ENCODE measurements around the gene TECPR2.
"Not testable (repeated sequence)": the region's sequence is repeated elsewhere in the genome, so short reads cannot be mapped to it uniquely, and the experiment has no call there.

Gene TECPR2

GRCh38 chr14:102330806-102331205, 31.9 kb upstream of the TECPR2 start:
- DNase-seq (ENCODE audit: low read depth in 2 of 2), result no peak

- DNase-seq (ENCODE audit: low read depth in 2 of 2), result no peak
Measured at GRCh38 chr14:102333390-102333789, 29.4 kb upstream of the TECPR2 start.

GRCh38 chr14:102333795-102334705, 28.7 kb upstream of the TECPR2 start:
- DNase-seq (ENCODE audit: low read depth in 2 of 2), result no peak

GRCh38 chr14:102335163-102335562, 27.6 kb upstream of the TECPR2 start:
- no peak for DNase-seq (ENCODE audit: low read depth in 2 of 2)

- no peak for DNase-seq (ENCODE audit: low read depth in 2 of 2)
Measured at GRCh38 chr14:102338724-102339123, 24.0 kb upstream of the TECPR2 start.

- no peak for DNase-seq (ENCODE audit: low read depth in 2 of 2)
Measured at GRCh38 chr14:102341566-102341965, 21.2 kb upstream of the TECPR2 start.

- DNase-seq (ENCODE audit: low read depth in 2 of 2), result no peak
Measured at GRCh38 chr14:102342238-102342637, 20.5 kb upstream of the TECPR2 start.

GRCh38 chr14:102344084-102344483, 18.7 kb upstream of the TECPR2 start:
- no peak for DNase-seq (ENCODE audit: low read depth in 2 of 2)

GRCh38 chr14:102344485-102344884, 18.3 kb upstream of the TECPR2 start:
- no peak for DNase-seq (ENCODE audit: low read depth in 2 of 2)

GRCh38 chr14:102345232-102345631, 17.5 kb upstream of the TECPR2 start:
- no peak for DNase-seq (ENCODE audit: low read depth in 2 of 2)

GRCh38 chr14:102346645-102347044, 16.1 kb upstream of the TECPR2 start:
- no peak for DNase-seq (ENCODE audit: low read depth in 2 of 2)

- DNase-seq (ENCODE audit: low read depth in 2 of 2), result no peak
Measured at GRCh38 chr14:102348376-102348775, 14.4 kb upstream of the TECPR2 start.

- DNase-seq (ENCODE audit: low read depth in 2 of 2), result no peak
Measured at GRCh38 chr14:102351023-102351422, 11.7 kb upstream of the TECPR2 start.

- DNase-seq (ENCODE audit: low read depth in 2 of 2), result not testable (repeated sequence)
Measured at GRCh38 chr14:102351593-102351992, 11.1 kb upstream of the TECPR2 start.

- no peak for DNase-seq (ENCODE audit: low read depth in 2 of 2)
Measured at GRCh38 chr14:102352213-102352612, 10.5 kb upstream of the TECPR2 start.

GRCh38 chr14:102353126-102353619, 9.6 kb upstream of the TECPR2 start:
- DNase-seq (ENCODE audit: low read depth in 2 of 2), result no peak

GRCh38 chr14:102356280-102356679, 6.5 kb upstream of the TECPR2 start:
- no peak for DNase-seq (ENCODE audit: low read depth in 2 of 2)

GRCh38 chr14:102359341-102359740, 3.4 kb upstream of the TECPR2 start:
- DNase-seq (ENCODE audit: low read depth in 2 of 2), result no peak

- DNase-seq (ENCODE audit: low read depth in 2 of 2), result no peak
Measured at GRCh38 chr14:102360388-102360787, 2.4 kb upstream of the TECPR2 start.

GRCh38 chr14:102362084-102362483, 657 bp upstream of the TECPR2 start:
- DNase-seq (ENCODE audit: low read depth in 2 of 2), result peak; percentile 21 to 33

GRCh38 chr14:102363182-102363943, 622 bp downstream of the TECPR2 start:
- DNase-seq (ENCODE audit: low read depth in 2 of 2), result peak in 1 of 2 donors; percentile 14

- DNase-seq (ENCODE audit: low read depth in 2 of 2), result no peak
Measured at GRCh38 chr14:102370305-102370809, 7.6 kb downstream of the TECPR2 start.
